Adipocyte (in vitro differentiated cells): Measurements from ENCODE around the gene KCNMA1.

Experiments
- DNase-seq: peaks from one replicate; pipeline ENCODE4 v3.0.0-alpha.2; 2015; ENCODE audit warnings: low read depth
- H3K27me3 ChIP-seq: replicated peaks from 2 replicates; pipeline ENCODE4 v1.7.0; 2013; ENCODE audit warnings: mild to moderate bottlenecking, low read length, moderate library complexity; ENCODE audit not compliant: control insufficient read depth, insufficient read depth
- H3K36me3 ChIP-seq: 2 replicates; pipeline ENCODE4 v1.7.0; 2013; ENCODE audit warnings: low read length, mild to moderate bottlenecking, moderate library complexity; ENCODE audit not compliant: control insufficient read depth, insufficient read depth, severe bottlenecking
- H3K4me1 ChIP-seq: 2 replicates; pipeline ENCODE4 v1.7.0; 2013; ENCODE audit warnings: mild to moderate bottlenecking, low read length, moderate library complexity; ENCODE audit not compliant: control insufficient read depth, insufficient read depth
- H3K4me3 ChIP-seq: 2 replicates; pipeline ENCODE4 v1.7.0; 2013; ENCODE audit warnings: mild to moderate bottlenecking, low read length, moderate library complexity
- H3K9ac ChIP-seq: 2 replicates; pipeline ENCODE4 v1.7.0; 2013; ENCODE audit warnings: mild to moderate bottlenecking, low read length, moderate library complexity
- H3K9me3 ChIP-seq: 2 replicates; pipeline ENCODE4 v1.7.0; 2013; ENCODE audit warnings: mild to moderate bottlenecking, low read length, moderate library complexity; ENCODE audit not compliant: control insufficient read depth

The KCNMA1 gene

DNA sequence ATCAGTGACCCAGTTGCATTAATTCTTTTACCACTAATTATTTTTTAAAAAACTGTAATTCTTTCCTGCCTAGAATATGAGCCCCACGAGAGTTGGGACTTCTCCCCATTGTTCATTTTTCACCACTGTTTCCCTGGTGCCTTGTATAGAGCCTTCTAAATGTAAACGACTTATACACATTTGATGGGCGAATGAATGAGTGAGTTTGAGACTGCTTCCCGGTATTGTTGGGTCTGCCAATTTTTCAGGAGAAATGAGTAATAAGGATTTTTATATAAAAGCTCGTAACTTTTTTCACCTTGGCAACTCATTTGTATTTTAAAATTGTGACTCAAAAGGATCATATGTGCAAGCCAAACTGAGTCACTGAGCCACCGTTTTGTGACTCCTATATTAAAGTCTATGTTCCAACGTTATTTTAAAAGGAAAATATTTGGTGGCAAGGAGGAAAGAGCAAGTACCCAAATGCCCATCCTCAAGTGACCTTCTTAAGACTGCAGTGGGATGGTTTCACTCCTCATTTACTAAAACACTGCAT lies 621.3 kb downstream of the KCNMA1 start:
- Histone ChIP-seq H3K9me3 (no peaks in the 10 kb centered on the region), H3K4me1 (peaks cover 32% of the 10 kb centered on the region), H3K9ac (no peak overlapping the region), H3K27me3 (no peaks in the 10 kb centered on the region), H3K4me3 (no peak overlapping the region), H3K36me3 (no peaks in the 10 kb centered on the region)
- DNase-seq = no peak

DNA sequence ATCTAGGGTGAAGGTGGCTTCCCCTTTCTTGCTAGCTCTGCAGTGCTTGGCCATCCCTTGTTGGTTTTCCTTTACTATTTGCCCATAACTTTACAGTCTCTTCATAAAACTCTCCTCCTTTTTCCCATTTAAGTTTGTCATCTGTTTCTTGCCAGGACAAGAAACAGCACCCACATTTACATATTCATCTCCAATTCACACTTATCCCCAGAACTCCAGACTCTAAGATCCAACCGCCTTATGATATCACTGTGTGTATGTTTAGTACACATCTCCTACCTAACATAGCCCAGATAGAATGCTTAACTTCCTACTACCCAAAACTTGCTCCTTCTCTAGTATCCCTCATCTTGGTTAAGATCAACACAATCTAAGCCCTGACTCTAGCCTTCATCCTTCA lies 622.2 kb downstream of the KCNMA1 start:
- no peaks in the 10 kb centered on the region for H3K9me3 ChIP-seq
- no peak overlapping the region for H3K4me3 ChIP-seq

DNA sequence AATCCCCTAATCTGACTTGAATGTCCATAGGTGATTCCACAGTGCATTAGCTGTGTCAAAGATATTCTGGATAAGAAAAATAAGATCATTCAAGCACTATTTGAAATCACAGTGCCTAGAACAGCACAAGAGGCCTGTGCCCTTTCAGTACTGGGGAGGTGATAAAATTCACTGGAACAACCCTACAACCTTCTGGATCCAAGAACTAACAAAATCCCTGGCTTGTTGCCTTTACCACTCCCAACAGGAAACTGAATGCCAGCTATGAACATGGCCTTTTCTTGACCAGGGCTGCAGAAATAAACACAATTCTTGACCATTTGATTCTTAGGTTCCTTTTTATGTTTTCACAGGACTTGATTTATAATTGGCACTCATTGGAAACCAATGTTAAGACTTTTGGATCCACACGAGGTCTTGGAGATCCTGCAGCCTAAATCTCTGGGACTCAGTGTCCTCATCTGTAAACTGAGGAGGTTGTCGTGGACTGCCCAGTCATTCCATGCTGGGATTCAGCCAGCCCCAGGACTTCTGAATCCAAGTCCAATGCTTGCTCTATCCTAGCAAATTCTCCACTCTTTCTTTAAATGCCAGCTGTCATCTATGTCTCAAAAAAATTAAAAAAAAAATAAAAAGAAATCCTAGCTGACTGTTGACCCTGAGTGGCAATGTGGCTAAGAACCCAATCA lies 624.7 kb downstream of the KCNMA1 start:
- no peak for DNase-seq
- Histone ChIP-seq H3K36me3 (no peaks in the 10 kb centered on the region), H3K27me3 (no peaks in the 10 kb centered on the region), H3K4me1 (peaks cover 39% of the 10 kb centered on the region), H3K9me3 (no peaks in the 10 kb centered on the region), H3K9ac (peak overlapping the region; percentile 65), H3K4me3 (peak overlapping the region; percentile 42)

More for the DNA sequence above, 622.2 kb downstream of the KCNMA1 start:
- H3K4me1 ChIP-seq = peaks cover 39% of the 10 kb centered on the region
- no peak for DNase-seq
- no peaks in the 10 kb centered on the region for H3K36me3 ChIP-seq
- H3K9ac ChIP-seq = no peak overlapping the region
- no peaks in the 10 kb centered on the region for H3K27me3 ChIP-seq

DNA sequence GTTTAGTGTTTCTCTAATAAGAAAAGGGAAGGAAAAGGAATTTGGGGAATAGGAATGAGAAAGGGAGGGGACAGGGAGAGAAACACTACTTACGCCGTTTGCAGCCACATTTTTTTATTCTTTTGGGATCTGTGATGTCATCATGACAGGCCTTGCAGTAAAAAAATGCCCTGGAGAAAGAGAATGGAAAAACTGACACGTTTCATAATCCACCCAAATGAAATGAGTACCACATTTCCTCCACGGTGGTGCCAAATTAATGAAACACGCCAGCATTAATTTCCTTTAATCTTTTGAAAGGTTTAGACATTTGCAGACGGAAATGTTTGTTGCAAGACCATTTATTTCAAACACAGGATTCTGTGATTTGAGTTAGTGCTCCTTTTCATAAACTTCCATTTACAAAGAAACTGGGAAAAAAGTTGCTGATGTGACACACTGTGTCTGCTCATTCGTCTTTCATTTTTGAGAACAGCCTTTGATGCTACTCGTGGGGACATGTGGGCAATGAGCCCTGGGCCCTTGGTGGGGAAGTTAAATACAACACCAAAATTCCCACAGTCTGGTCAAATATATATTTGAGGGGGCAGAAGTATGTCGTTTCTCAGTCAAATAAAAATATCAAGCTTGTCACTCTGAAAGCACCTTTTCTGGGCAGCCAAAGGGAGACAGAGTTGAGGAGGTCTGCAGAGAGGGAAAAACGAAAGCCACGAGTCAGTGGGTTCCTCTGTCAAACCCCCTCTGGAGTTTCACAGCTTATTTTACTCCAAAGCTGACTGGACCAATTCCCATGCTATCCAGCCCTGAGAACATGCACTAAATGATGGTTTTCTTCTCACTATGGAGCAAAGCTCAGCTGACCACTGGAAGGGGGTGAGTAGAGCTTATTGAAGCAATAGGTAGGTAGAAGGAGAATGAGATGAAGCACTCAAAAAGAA lies 625.5 kb downstream of the KCNMA1 start:
- H3K9me3 ChIP-seq = peaks cover 2% of the 10 kb centered on the region
- no peaks in the 10 kb centered on the region for H3K27me3 ChIP-seq
- H3K4me1 ChIP-seq = peaks cover 39% of the 10 kb centered on the region
- DNase-seq = no peak
- H3K9ac ChIP-seq = peak overlapping the region; percentile 65
- H3K36me3 ChIP-seq = no peaks in the 10 kb centered on the region
- H3K4me3 ChIP-seq = peak overlapping the region; percentile 42

DNA sequence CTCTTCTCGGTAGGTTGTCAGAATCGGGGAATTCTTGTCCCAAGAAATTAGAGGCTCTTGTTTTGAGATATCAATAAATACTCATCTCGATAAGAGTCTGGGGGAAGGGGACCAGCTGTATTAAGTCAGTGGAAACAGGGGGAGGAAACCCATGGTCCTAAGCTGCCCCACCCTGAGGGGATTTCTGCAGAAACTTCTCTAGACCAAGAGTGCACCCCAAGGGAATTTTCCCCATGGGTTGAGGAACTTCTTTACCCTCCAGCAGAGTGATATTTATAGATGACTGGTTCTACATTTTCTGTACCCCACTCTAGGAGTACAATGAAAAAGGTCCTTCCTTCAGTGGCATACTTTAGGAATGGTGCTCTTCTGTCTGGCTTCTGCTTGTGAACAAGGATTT lies 627.2 kb downstream of the KCNMA1 start:
- DNase-seq = no peak
- no peaks in the 10 kb centered on the region for H3K36me3 ChIP-seq
- no peaks in the 10 kb centered on the region for H3K27me3 ChIP-seq
- no peak overlapping the region for H3K9ac ChIP-seq
- H3K4me3 ChIP-seq = no peak overlapping the region
- H3K9me3 ChIP-seq = peaks cover 10% of the 10 kb centered on the region
- H3K4me1 ChIP-seq = peaks cover 29% of the 10 kb centered on the region

DNA sequence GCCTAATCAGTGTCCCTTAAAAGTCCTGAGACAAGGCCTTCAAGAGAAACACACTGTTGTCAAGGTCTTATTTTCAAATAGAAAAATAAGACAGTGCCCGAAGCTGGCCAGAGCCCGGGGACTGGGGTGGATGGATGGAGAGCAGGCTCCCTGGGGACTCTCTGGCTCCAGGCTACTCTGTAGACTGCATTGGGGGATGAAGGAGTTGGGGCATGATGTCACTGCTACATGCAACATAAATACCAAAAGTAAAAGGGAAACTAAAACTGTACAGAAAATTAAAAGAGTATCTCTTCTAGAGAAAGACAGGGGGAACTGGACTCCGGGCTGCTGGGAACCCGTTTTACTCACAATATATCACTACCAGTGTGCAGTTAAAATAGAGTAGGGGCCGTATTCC lies 629.8 kb downstream of the KCNMA1 start:
- no peak for DNase-seq
- no peak overlapping the region for H3K4me3 ChIP-seq
- H3K9me3 ChIP-seq = peaks cover 10% of the 10 kb centered on the region
- H3K9ac ChIP-seq = no peak overlapping the region
- no peaks in the 10 kb centered on the region for H3K36me3 ChIP-seq
- H3K4me1 ChIP-seq = peaks cover 23% of the 10 kb centered on the region
- H3K27me3 ChIP-seq = no peaks in the 10 kb centered on the region

DNA sequence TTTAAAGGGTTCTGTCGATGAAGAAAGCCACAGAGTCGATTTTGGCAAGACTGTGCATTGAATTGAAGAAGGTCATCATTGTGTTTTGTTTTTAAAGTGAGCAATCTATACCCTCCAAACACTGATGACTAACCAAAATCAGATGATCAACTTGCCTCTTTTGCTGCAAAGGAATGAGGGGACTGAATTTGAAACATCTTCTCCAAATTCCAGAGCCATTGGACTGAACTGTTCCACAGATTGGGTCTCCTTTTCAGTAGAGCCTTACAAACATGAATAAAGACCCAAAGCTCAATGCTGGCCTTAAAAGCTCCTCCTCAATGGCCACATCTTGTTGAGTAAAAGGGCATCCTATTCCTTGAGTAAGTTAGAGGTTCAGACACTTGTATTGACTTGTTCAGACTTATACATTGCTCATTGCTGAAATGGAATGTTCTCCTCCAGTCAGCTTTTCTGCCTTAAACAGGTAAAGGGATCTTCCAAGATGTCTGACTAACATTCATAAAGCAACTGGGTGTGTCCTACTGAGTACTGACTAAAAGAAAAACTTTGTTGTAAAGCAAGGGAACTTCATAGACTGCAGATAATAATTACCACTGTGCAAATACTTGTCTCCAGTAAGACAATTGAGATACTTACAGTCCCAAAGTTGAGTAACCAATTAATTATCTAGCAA lies 630.6 kb downstream of the KCNMA1 start:
- no peaks in the 10 kb centered on the region for H3K27me3 ChIP-seq
- peaks cover 14% of the 10 kb centered on the region for H3K4me1 ChIP-seq
- H3K4me3 ChIP-seq = no peak overlapping the region
- H3K36me3 ChIP-seq = no peaks in the 10 kb centered on the region
- no peak for DNase-seq
- no peak overlapping the region for H3K9ac ChIP-seq
- H3K9me3 ChIP-seq = peaks cover 10% of the 10 kb centered on the region

DNA sequence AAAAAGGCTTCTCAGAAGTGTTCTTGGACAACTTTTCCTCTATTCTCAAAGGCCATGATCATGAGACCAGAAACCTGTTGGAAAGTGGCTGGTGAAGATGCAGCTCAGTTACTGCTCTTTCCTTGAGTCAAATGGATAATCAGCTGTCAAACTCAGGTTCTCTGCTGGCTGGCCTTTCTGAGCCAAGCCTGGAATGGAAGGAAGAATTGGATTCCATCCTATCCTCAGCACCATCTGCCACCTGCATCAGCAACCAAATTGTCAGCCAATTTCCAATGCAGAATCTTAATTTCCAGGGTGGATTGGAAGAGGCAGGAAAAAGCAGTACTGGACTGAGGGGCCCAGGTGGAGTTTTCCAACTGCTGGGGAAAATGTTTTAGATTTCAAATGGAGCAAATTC lies 631.7 kb downstream of the KCNMA1 start:
- Histone ChIP-seq H3K36me3 (no peaks in the 10 kb centered on the region), H3K4me3 (no peak overlapping the region), H3K4me1 (peaks cover 3% of the 10 kb centered on the region), H3K9me3 (peaks cover 10% of the 10 kb centered on the region), H3K27me3 (no peaks in the 10 kb centered on the region), H3K9ac (no peak overlapping the region)
- DNase-seq = no peak

DNA sequence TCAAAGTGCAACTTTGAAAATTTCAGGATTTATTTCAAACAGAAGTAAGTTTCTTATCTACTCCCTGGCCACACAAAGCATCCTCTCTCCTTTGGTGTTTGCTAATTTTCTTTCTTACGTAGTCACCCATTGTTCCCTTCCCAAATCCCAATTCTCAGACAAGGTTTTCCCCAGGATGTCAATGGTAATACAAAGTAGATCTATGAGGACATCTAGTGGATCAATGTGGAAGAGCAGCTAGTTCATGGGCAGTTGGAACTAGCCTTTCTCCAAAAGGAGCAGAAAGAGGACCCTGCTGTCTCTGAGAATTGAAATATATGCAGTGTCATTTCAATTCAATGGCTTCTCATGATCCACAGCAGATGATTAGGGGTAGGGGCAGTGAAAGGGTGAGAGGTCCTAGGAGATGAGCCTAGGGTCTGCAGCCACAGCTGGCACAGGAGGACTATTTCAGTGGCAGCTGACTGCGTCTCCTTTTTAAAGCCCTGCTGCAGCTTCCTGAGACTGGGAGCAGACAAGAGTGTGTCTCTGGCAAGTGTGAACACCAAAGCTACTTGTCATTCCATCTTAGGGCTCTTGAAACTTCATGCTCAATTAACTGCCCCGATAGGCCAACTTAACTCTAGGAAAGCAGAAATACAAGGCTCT lies 632.6 kb downstream of the KCNMA1 start:
- Histone ChIP-seq H3K36me3 (no peaks in the 10 kb centered on the region), H3K4me1 (no peaks in the 10 kb centered on the region), H3K9me3 (peaks cover 10% of the 10 kb centered on the region), H3K27me3 (no peaks in the 10 kb centered on the region), H3K4me3 (no peak overlapping the region), H3K9ac (no peak overlapping the region)
- peak; percentile 86 for DNase-seq

DNA sequence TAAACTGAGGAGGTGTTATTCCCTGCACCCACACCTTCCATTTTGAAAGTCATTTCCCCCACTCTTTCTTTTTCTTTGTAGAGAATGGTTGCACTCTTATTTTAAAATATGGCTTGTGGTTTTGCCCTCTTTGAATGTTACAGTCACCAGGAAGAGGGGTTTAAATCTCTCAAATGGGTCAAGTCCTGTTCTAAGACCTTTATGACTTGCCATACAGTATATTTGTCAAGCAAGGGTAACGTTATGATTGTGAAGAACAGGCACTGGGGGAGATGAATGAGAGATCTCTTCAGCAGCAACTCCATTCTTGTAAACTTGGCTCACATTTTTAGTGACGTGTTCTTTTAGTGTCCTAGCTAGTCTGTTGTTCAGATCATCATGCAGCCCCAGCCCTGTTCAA lies 634.7 kb downstream of the KCNMA1 start:
- H3K9ac ChIP-seq = no peak overlapping the region
- H3K36me3 ChIP-seq = no peaks in the 10 kb centered on the region
- H3K9me3 ChIP-seq = peaks cover 10% of the 10 kb centered on the region
- H3K4me3 ChIP-seq = no peak overlapping the region
- H3K27me3 ChIP-seq = no peaks in the 10 kb centered on the region
- no peaks in the 10 kb centered on the region for H3K4me1 ChIP-seq
- no peak for DNase-seq
